Type B pancreatic cell (in vitro differentiated cells): ENCODE data around the gene SUMO1. TPM values are rescaled to one million over a fixed set of nuclear protein-coding genes. Genes with fewer than 3 reads are reported as not detected.
A peak's percentile ranks its signal among the peaks of the same experiment; 100 is the strongest.
"Not testable (repeated sequence)": the region's sequence is repeated elsewhere in the genome, so short reads cannot be mapped to it uniquely, and the experiment has no call there.

ENCODE experiments used
- DNase-seq: peaks from one replicate; pipeline ENCODE4 v3.0.0; 2021; ENCODE audit warnings: mixed read lengths; ENCODE audit not compliant: unreplicated experiment; ENCODE audit errors: extremely low spot score
- H3K27ac Mint-ChIP-seq: 2 replicates; pipeline ENCODE4 v1.8.0; 2021; ENCODE audit warnings: mild to moderate bottlenecking, mixed read lengths
- H3K27me3 Mint-ChIP-seq: 2 replicates; pipeline ENCODE4 v1.8.0; 2021; ENCODE audit warnings: mixed read lengths
- H3K36me3 Mint-ChIP-seq: 2 replicates; pipeline ENCODE4 v1.8.0; 2021; ENCODE audit warnings: mixed read lengths
- H3K4me1 Mint-ChIP-seq: one replicate; pipeline ENCODE4 v1.8.0; 2021; ENCODE audit warnings: mixed read lengths; ENCODE audit not compliant: unreplicated experiment
- H3K4me3 Mint-ChIP-seq: 2 replicates; pipeline ENCODE4 v1.8.0; 2021; ENCODE audit warnings: mild to moderate bottlenecking, mixed read lengths
- H3K9me3 Mint-ChIP-seq: 2 replicates; pipeline ENCODE4 v1.8.0; 2021; ENCODE audit warnings: mixed read lengths
- total RNA-seq: library from RNA; stranded (reverse); gene quantifications from 2 replicates; pipeline ENCODE4 v1.2.1, GENCODE V29; 2021; ENCODE audit warnings: low replicate concordance
- TF ChIP-seq, protein P1 (sequence below): fragments of 200-600 bp; sonication (generic); conservative IDR thresholded peaks from 2 replicates; pipeline ENCODE4 v1.5.0; 2021; ENCODE audit warnings: antibody characterized with exemption, mild to moderate bottlenecking

The SUMO1 gene
- total RNA-seq, 1 donor from 2014 or later, result 119 TPM

DNA sequence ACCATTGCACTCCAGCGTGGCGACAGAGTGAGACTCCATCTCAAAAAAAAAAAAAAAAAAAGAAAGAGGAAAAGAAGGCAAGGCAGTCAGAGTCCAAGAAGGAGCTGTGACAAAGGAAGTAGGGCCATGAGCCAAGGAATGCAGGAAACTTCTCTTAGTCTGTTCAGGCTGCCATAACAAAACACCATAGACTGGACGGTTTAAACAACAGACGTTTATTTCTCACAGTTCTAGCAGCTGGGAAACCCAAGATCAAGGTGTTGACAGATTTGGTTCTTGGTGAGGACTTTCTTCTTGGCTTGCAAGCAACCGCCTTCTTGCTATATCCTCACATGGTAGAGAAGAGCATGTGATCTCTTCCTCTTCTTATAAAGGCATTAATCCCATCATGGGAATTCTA lies 13.1 kb upstream of the SUMO1 start:
- no peaks in the 10 kb centered on the region for H3K36me3 Mint-ChIP-seq
- DNase-seq, result no peak
- no peak overlapping the region for H3K27ac Mint-ChIP-seq
- no peak overlapping the region for H3K4me3 Mint-ChIP-seq
- H3K9me3 Mint-ChIP-seq, result no peaks in the 10 kb centered on the region
- H3K27me3 Mint-ChIP-seq, result peaks cover 16% of the 10 kb centered on the region
- TF ChIP-seq, protein P1, sequence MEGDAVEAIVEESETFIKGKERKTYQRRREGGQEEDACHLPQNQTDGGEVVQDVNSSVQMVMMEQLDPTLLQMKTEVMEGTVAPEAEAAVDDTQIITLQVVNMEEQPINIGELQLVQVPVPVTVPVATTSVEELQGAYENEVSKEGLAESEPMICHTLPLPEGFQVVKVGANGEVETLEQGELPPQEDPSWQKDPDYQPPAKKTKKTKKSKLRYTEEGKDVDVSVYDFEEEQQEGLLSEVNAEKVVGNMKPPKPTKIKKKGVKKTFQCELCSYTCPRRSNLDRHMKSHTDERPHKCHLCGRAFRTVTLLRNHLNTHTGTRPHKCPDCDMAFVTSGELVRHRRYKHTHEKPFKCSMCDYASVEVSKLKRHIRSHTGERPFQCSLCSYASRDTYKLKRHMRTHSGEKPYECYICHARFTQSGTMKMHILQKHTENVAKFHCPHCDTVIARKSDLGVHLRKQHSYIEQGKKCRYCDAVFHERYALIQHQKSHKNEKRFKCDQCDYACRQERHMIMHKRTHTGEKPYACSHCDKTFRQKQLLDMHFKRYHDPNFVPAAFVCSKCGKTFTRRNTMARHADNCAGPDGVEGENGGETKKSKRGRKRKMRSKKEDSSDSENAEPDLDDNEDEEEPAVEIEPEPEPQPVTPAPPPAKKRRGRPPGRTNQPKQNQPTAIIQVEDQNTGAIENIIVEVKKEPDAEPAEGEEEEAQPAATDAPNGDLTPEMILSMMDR, result no peak
- no peaks in the 10 kb centered on the region for H3K4me1 Mint-ChIP-seq

DNA sequence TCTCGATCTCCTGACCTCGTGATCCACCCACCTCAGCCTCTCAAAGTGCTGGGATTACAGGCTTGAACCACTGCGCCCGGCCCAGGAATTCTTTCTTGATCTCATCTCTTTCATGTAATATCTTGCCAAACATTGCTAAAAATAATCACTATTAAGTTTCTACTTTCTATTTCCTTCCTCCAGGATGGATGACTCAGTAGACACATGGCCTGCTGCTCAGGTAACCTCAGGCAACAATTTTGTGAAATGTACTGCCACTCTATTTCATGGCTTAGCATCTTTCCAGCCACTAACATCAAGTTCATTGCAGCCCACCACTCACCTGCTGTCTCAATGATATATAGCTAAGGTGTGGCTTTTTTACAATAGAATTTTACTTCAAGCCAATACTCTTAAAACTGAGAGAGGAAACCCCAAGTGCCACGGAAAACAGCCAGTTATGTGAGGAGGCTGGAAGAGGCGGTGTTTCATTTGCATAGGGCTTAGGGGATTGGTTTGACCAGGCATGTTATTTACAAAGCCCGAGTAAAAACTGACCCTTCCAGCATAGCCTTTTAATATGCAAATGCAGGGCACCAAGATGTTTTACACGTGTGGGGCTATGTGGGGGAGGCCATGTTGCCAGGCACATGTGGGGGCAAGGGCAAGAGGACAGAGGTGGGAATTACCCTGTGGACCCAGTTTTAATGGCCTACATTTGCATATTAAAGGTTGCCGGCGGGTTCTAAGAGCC lies 11.3 kb upstream of the SUMO1 start:
- TF ChIP-seq, protein P1, result no peak
- no peak for DNase-seq

DNA sequence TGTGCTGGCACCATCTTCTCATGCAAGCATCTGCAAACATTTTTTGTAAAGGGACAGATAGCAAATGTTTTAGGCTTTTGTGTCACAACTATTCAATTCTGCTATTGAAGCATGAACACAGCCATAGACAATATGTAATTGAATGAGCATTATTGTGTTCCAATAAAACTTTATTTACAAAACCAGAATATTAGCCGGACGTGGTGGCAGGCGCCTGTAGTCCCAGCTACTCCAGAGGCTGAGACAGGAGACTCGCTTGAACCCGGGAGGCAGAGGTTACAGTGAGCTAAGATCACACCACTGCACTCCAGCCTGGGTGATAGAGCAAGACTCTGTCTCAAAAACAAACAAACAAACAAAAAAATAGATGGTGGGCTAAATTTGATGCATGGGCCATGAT lies 9.3 kb upstream of the SUMO1 start:
- not testable (repeated sequence) for H3K9me3 Mint-ChIP-seq, H3K36me3 Mint-ChIP-seq

More for the DNA sequence above, 11.3 kb upstream of the SUMO1 start:
- H3K27me3 Mint-ChIP-seq, result peaks cover 15% of the 10 kb centered on the region
- H3K36me3 Mint-ChIP-seq, result no peaks in the 10 kb centered on the region
- H3K9me3 Mint-ChIP-seq, result no peaks in the 10 kb centered on the region
- peak overlapping the region; percentile 82 for H3K27ac Mint-ChIP-seq
- H3K4me3 Mint-ChIP-seq, result peak overlapping the region; percentile 8
- H3K4me1 Mint-ChIP-seq, result no peaks in the 10 kb centered on the region

DNA sequence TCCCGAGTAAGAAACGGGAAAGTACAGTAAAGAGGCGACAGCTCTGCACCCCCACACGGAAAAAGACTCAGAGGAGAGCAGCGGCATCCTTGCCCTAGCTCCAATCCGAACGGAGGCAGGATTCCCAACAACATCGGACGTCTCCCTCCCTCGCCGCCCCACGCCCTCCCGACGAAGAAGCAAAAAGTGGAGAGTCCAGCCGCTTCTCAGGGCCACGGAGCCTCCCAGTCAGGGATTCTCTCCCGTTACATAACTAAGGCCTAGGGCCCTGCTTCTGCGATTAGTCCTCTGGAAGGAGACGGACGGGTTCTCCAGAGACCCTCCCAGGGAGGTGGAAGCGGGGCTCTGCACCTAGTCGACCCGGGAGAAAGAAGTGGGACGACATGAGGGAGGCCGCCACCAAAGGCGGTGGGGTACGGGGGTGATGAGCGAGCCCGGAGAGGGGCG lies 587 bp downstream of the SUMO1 start:
- Mint-ChIP-seq H3K27me3 (peaks cover 8% of the 10 kb centered on the region), H3K4me1 (peaks cover 21% of the 10 kb centered on the region), H3K27ac (peak overlapping the region; percentile 97), H3K36me3 (peaks cover 4% of the 10 kb centered on the region), H3K4me3 (peak overlapping the region; percentile 99), H3K9me3 (no peaks in the 10 kb centered on the region)
- TF ChIP-seq, protein P1, result no peak
- peak; percentile 71 for DNase-seq

More for the DNA sequence above, 9.3 kb upstream of the SUMO1 start:
- peaks cover 16% of the 10 kb centered on the region for H3K27me3 Mint-ChIP-seq
- H3K4me3 Mint-ChIP-seq, H3K4me1 Mint-ChIP-seq, DNase-seq, H3K27ac Mint-ChIP-seq: not testable (repeated sequence)

DNA sequence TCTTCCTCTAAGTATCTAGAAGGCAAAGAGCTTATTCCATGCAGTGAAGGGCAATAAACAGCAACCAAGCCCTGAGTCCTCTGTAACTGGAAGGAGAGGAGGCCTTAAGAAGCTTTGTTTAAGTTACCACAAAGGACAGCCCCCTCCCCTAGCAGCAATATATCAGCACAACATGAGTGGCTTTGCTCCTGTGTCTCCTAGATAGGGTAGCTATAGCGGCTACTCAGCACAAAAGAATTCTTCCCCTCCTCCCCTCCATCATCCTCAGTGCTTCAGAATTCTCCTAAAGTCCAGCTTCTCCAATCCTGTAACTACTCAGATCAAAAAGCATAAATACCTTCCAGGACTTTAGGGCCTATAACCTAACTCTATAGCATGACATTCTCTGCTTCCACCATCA lies 16.5 kb downstream of the SUMO1 start:
- H3K4me3 Mint-ChIP-seq, result no peak overlapping the region
- TF ChIP-seq, protein P1, result no peak
- H3K36me3 Mint-ChIP-seq, result peaks cover 42% of the 10 kb centered on the region
- peaks cover 10% of the 10 kb centered on the region for H3K4me1 Mint-ChIP-seq
- no peaks in the 10 kb centered on the region for H3K9me3 Mint-ChIP-seq
- H3K27ac Mint-ChIP-seq, result no peak overlapping the region
- no peak for DNase-seq
- H3K27me3 Mint-ChIP-seq, result no peaks in the 10 kb centered on the region

DNA sequence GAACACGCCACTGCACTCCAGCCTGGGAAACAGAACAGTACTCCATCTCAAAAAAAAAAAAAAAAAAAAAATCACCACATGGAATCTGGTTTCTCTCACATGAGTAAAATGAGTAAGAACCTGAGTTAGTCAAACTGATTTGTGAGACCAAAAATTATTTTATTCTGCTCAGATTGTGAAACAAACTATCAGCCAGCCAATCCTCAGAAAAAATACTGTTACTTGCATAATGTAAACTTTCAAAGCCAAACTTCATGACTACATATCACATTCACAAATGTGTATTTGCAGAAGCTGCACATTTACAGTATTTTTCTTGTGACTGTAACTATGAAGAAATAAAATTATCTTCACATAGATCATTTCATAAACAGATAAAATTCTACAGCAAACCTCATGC lies 23.2 kb downstream of the SUMO1 start:
- TF ChIP-seq, protein P1, result no peak
- DNase-seq, result no peak
- no peaks in the 10 kb centered on the region for H3K27me3 Mint-ChIP-seq
- no peaks in the 10 kb centered on the region for H3K9me3 Mint-ChIP-seq
- H3K4me1 Mint-ChIP-seq, result no peaks in the 10 kb centered on the region
- no peak overlapping the region for H3K27ac Mint-ChIP-seq
- no peak overlapping the region for H3K4me3 Mint-ChIP-seq
- peaks cover 21% of the 10 kb centered on the region for H3K36me3 Mint-ChIP-seq
